Measurements from ENCODE around the gene C1orf167. TPM values are rescaled to one million over a fixed set of nuclear protein-coding genes. Genes with fewer than 3 reads are reported as not detected.

The C1orf167 gene
- total and polyA plus RNA-seq, 2 of the 13 experiments (the other 11 are each of a cell fraction or from before 2014, with no cell fraction given): not detected

GRCh38 chr1:11802973-11803885, 41.2 kb downstream of the C1orf167 start (continued):
- TF ChIP-seq, protein P1, sequence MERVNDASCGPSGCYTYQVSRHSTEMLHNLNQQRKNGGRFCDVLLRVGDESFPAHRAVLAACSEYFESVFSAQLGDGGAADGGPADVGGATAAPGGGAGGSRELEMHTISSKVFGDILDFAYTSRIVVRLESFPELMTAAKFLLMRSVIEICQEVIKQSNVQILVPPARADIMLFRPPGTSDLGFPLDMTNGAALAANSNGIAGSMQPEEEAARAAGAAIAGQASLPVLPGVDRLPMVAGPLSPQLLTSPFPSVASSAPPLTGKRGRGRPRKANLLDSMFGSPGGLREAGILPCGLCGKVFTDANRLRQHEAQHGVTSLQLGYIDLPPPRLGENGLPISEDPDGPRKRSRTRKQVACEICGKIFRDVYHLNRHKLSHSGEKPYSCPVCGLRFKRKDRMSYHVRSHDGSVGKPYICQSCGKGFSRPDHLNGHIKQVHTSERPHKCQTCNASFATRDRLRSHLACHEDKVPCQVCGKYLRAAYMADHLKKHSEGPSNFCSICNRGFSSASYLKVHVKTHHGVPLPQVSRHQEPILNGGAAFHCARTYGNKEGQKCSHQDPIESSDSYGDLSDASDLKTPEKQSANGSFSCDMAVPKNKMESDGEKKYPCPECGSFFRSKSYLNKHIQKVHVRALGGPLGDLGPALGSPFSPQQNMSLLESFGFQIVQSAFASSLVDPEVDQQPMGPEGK (CRISPR knock-in tag; IDR thresholded peaks at IDR 0.05): 0 out of 2 replicates have a peak, but pooled peaks have one; percentile 31
- TF ChIP-seq ARID4A (CRISPR knock-in tag; IDR thresholded peaks at IDR 0.05; ENCODE audit: borderline replicate concordance): peak; percentile 66
- TF ChIP-seq MYPOP (CRISPR knock-in tag; IDR thresholded peaks at IDR 0.05): no peak
- TF ChIP-seq TGIF2 (CRISPR knock-in tag; IDR thresholded peaks at IDR 0.05): 0 out of 2 replicates have a peak, but pooled peaks have one; percentile 29
- TF ChIP-seq, protein P2, sequence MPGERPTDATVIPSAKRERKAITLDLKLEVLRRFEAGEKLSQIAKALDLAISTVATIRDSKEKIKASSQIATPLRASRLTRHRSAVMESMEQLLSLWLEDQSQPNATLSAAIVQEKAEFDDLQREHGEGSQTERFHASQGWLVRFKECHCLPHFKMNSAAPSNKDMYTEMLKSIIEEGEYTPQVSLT (CRISPR knock-in tag; IDR thresholded peaks at IDR 0.05; ENCODE audit: borderline replicate concordance, low read depth): no peak
- no peak for TF ChIP-seq POLR2AphosphoS2 (IDR thresholded peaks at IDR 0.05; ENCODE audit: low read depth, low read length)
- peak; percentile 74; the same call in 1 of the 2 replicates for TF ChIP-seq SRF (IDR thresholded peaks at IDR 0.05; ENCODE audit: low read depth, low read length)
- 0 out of 2 replicates have a peak, but pooled peaks have one; percentile 41 for TF ChIP-seq ZNF547 (CRISPR knock-in tag; IDR thresholded peaks at IDR 0.05)
- TF ChIP-seq ZNF350 (CRISPR knock-in tag; IDR thresholded peaks at IDR 0.05; ENCODE audit: borderline replicate concordance, low read depth): peak; percentile 54; the same call in 1 of the 2 replicates
- TF ChIP-seq, protein P3, sequence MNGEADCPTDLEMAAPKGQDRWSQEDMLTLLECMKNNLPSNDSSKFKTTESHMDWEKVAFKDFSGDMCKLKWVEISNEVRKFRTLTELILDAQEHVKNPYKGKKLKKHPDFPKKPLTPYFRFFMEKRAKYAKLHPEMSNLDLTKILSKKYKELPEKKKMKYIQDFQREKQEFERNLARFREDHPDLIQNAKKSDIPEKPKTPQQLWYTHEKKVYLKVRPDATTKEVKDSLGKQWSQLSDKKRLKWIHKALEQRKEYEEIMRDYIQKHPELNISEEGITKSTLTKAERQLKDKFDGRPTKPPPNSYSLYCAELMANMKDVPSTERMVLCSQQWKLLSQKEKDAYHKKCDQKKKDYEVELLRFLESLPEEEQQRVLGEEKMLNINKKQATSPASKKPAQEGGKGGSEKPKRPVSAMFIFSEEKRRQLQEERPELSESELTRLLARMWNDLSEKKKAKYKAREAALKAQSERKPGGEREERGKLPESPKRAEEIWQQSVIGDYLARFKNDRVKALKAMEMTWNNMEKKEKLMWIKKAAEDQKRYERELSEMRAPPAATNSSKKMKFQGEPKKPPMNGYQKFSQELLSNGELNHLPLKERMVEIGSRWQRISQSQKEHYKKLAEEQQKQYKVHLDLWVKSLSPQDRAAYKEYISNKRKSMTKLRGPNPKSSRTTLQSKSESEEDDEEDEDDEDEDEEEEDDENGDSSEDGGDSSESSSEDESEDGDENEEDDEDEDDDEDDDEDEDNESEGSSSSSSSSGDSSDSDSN (CRISPR knock-in tag; IDR thresholded peaks at IDR 0.05): peak; percentile 52; the same call in 1 of the 2 replicates
- TF ChIP-seq CTCF (CRISPR knock-in tag; IDR thresholded peaks at IDR 0.05): peak; percentile 10; the same call in 1 of the 2 replicates

Measured in HepG2 (cell line).